Activated CD4-positive, alpha-beta memory T cell treated with anti-CD3 and anti-CD28 coated beads for 36 hours (primary cell): ENCODE results near the gene UCP3. TPM values are rescaled to one million over a fixed set of nuclear protein-coding genes. Genes with fewer than 3 reads are reported as not detected.
"Not testable (repeated sequence)": the region's sequence is repeated elsewhere in the genome, so short reads cannot be mapped to it uniquely, and the experiment has no call there.

Experiments used
- CTCF ChIA-PET: fragments of 350-600 bp; sonication (Branson Sonifier 250); formaldehyde crosslinking; loops from one replicate; lab custom pipeline; 2021; ENCODE audit warnings: antibody characterized with exemption, inconsistent platforms; lab: Charles Lee
- POLR2A ChIA-PET: fragments of 350-600 bp; sonication (Branson Sonifier 250); formaldehyde crosslinking; loops from one replicate; lab custom pipeline; 2021; ENCODE audit warnings: antibody characterized with exemption; lab: Charles Lee
- DNase-seq: peaks from one replicate; pipeline ENCODE4 v3.0.0-alpha.2; 2020
- H3K27ac Mint-ChIP-seq: one replicate; pipeline ENCODE4 v1.8.0; 2021; ENCODE audit warnings: mixed read lengths
- H3K27me3 Mint-ChIP-seq: one replicate; pipeline ENCODE4 v1.8.0; 2021; ENCODE audit warnings: mixed read lengths
- H3K36me3 Mint-ChIP-seq: one replicate; pipeline ENCODE4 v1.8.0; 2021; ENCODE audit warnings: mixed read lengths
- H3K4me1 Mint-ChIP-seq: one replicate; pipeline ENCODE4 v1.8.0; 2021; ENCODE audit warnings: low read depth, mixed read lengths
- H3K4me3 Mint-ChIP-seq: one replicate; pipeline ENCODE4 v1.8.0; 2021; ENCODE audit warnings: mild to moderate bottlenecking, mixed read lengths
- H3K9me3 Mint-ChIP-seq: one replicate; pipeline ENCODE4 v1.8.0; 2021; ENCODE audit warnings: mixed read lengths
- intact Hi-C: fragments of 100-400 bp; cut with micrococcal nuclease; formaldehyde crosslinking; loops from one replicate; pipeline ENCODE4 v1.15.1; 2023
- total RNA-seq, 2 experiments: library from RNA; stranded (reverse); gene quantifications; one replicate each; pipeline ENCODE4 v1.2.3, GENCODE V29; 2021

UCP3 gene
- total RNA-seq, 2 experiments from 2014 or later: 1.4 to 2.0 TPM

GRCh38 chr11:73998846-73999575, 9.9 kb downstream of the UCP3 start:
- Mint-ChIP-seq H3K4me1 (peaks cover 66% of the 10 kb centered on the region), H3K36me3 (peaks cover 14% of the 10 kb centered on the region), H3K9me3 (no peaks in the 10 kb centered on the region), H3K4me3 (no peak overlapping the region), H3K27ac (peak overlapping the region; percentile 79), H3K27me3 (no peaks in the 10 kb centered on the region)
- no peak for DNase-seq
- intact Hi-C loops: no loop called here
- ChIA-PET POLR2A (interaction anchor here (0.7 to 3.2 kb wide), 4 partner anchors 11 to 26 kb away, joined by 5 to 17 read pairs (median 8); partner anchors contain the start of gene UCP2), CTCF (interaction anchor here (1.9 kb wide), 1 partner anchor 18 kb away, joined by 6 read pairs; no protein-coding TSS in a partner anchor)

GRCh38 chr11:73997120-73997770, 11.6 kb downstream of the UCP3 start:
- CTCF ChIA-PET: interaction anchor here (1.1 kb wide), 1 partner anchor 12 kb away, joined by 4 read pairs; the partner anchor contains the start of gene UCP3
- peaks cover 67% of the 10 kb centered on the region for H3K4me1 Mint-ChIP-seq
- POLR2A ChIA-PET: interaction anchor here (0.6 to 5.7 kb wide), 9 partner anchors 8 to 40 kb away, joined by 3 to 98 read pairs (median 6); partner anchors contain the start of gene UCP2

GRCh38 chr11:73996161-73996747, 12.6 kb downstream of the UCP3 start:
- H3K4me1 Mint-ChIP-seq: peaks cover 75% of the 10 kb centered on the region
- intact Hi-C loops: no loop called here
- no peaks in the 10 kb centered on the region for H3K9me3 Mint-ChIP-seq
- H3K36me3 Mint-ChIP-seq: peaks cover under 1% of the 10 kb centered on the region
- peak overlapping the region; percentile 91 for H3K27ac Mint-ChIP-seq
- no peak for DNase-seq
- ChIA-PET CTCF (interaction anchor here (1.9 to 3.4 kb wide), 2 partner anchors 12 to 15 kb away, joined by 7 to 10 read pairs; no protein-coding TSS in a partner anchor), POLR2A (interaction anchor here (1.0 to 5.7 kb wide), 10 partner anchors 9 to 275 kb away, joined by 3 to 98 read pairs (median 10); partner anchors contain the start of genes C2CD3, PPME1, UCP2 and UCP3)
- H3K4me3 Mint-ChIP-seq: peak overlapping the region; percentile 49
- no peaks in the 10 kb centered on the region for H3K27me3 Mint-ChIP-seq

More at GRCh38 chr11:73997120-73997770, 11.6 kb downstream of the UCP3 start:
- intact Hi-C loops: no loop called here
- no peak for DNase-seq
- peaks cover 5% of the 10 kb centered on the region for H3K36me3 Mint-ChIP-seq
- H3K4me3 Mint-ChIP-seq: no peak overlapping the region
- H3K27ac Mint-ChIP-seq: peak overlapping the region; percentile 55
- no peaks in the 10 kb centered on the region for H3K9me3 Mint-ChIP-seq
- no peaks in the 10 kb centered on the region for H3K27me3 Mint-ChIP-seq

GRCh38 chr11:73995731-73996130, 13.2 kb downstream of the UCP3 start:
- no peaks in the 10 kb centered on the region for H3K36me3 Mint-ChIP-seq

GRCh38 chr11:73995247-73995646, 13.6 kb downstream of the UCP3 start:
- ChIA-PET CTCF (interaction anchor here (0.5 to 3.4 kb wide), 9 partner anchors 11 to 31 kb away, joined by 3 to 10 read pairs (median 5); partner anchors contain the start of genes UCP2 and UCP3), POLR2A (interaction anchor here (0.7 to 5.7 kb wide), 13 partner anchors 10 to 276 kb away, joined by 3 to 98 read pairs (median 7); partner anchors contain the start of genes C2CD3, PPME1, UCP2 and UCP3)
- H3K36me3 Mint-ChIP-seq: no peaks in the 10 kb centered on the region
- H3K4me3 Mint-ChIP-seq: peak overlapping the region; percentile 49
- DNase-seq: no peak
- H3K27ac Mint-ChIP-seq: peak overlapping the region; percentile 91
- no peaks in the 10 kb centered on the region for H3K27me3 Mint-ChIP-seq
- H3K4me1 Mint-ChIP-seq: peaks cover 75% of the 10 kb centered on the region
- H3K9me3 Mint-ChIP-seq: no peaks in the 10 kb centered on the region
- intact Hi-C loops: loop anchor here (1.0 kb wide), 4 partner anchors 12 to 31 kb away; no protein-coding TSS in a partner anchor

More at GRCh38 chr11:73995731-73996130, 13.2 kb downstream of the UCP3 start:
- Mint-ChIP-seq H3K4me1 (peaks cover 76% of the 10 kb centered on the region), H3K4me3 (peak overlapping the region; percentile 49), H3K27ac (peak overlapping the region; percentile 91), H3K27me3 (no peaks in the 10 kb centered on the region), H3K9me3 (no peaks in the 10 kb centered on the region)
- ChIA-PET CTCF (interaction anchor here (0.5 to 3.4 kb wide), 7 partner anchors 11 to 31 kb away, joined by 3 to 10 read pairs (median 6); partner anchors contain the start of genes UCP2 and UCP3), POLR2A (interaction anchor here (1.0 to 5.7 kb wide), 11 partner anchors 9 to 276 kb away, joined by 3 to 98 read pairs (median 12); partner anchors contain the start of genes C2CD3, PPME1, UCP2 and UCP3)
- intact Hi-C loops: loop anchor here (1.0 kb wide), 4 partner anchors 12 to 31 kb away; no protein-coding TSS in a partner anchor
- DNase-seq: peak; percentile 54

- Mint-ChIP-seq H3K4me1 (peaks cover 49% of the 10 kb centered on the region), H3K27ac (peak overlapping the region; percentile 56), H3K27me3 (no peaks in the 10 kb centered on the region), H3K36me3 (no peaks in the 10 kb centered on the region), H3K9me3 (no peaks in the 10 kb centered on the region), H3K4me3 (no peak overlapping the region)
- ChIA-PET POLR2A (interaction anchor here (2.7 kb wide), 1 partner anchor 10 kb away, joined by 18 read pairs; the partner anchor contains the start of gene UCP2), CTCF (interaction anchor here (1.2 to 1.6 kb wide), 2 partner anchors 11 to 28 kb away, joined by 4 read pairs; no protein-coding TSS in a partner anchor)
- intact Hi-C loops: no loop called here
- DNase-seq: peak; percentile 13
Measured at GRCh38 chr11:73991471-73992006, 17.3 kb downstream of the UCP3 start.

GRCh38 chr11:73990730-73991129, 18.2 kb downstream of the UCP3 start:
- Mint-ChIP-seq H3K4me1 (peaks cover 43% of the 10 kb centered on the region), H3K27ac (peak overlapping the region; percentile 54), H3K4me3 (no peak overlapping the region), H3K36me3 (no peaks in the 10 kb centered on the region), H3K27me3 (no peaks in the 10 kb centered on the region), H3K9me3 (no peaks in the 10 kb centered on the region)
- intact Hi-C loops: no loop called here
- CTCF ChIA-PET: interaction anchor here (1.2 to 1.6 kb wide), 2 partner anchors 10 to 29 kb away, joined by 4 read pairs; no protein-coding TSS in a partner anchor
- POLR2A ChIA-PET: interaction anchor here (2.7 kb wide), 1 partner anchor 9 kb away, joined by 18 read pairs; the partner anchor contains the start of gene UCP2
- no peak for DNase-seq

- Mint-ChIP-seq H3K4me3 (no peak overlapping the region), H3K4me1 (peaks cover 38% of the 10 kb centered on the region), H3K36me3 (no peaks in the 10 kb centered on the region), H3K27ac (no peak overlapping the region), H3K27me3 (no peaks in the 10 kb centered on the region), H3K9me3 (no peaks in the 10 kb centered on the region)
- intact Hi-C loops: no loop called here
- ChIA-PET POLR2A (no interaction called here), CTCF (no interaction called here)
- DNase-seq: no peak
Measured at GRCh38 chr11:73989156-73989555, 19.7 kb downstream of the UCP3 start.

- intact Hi-C loops: no loop called here
- POLR2A ChIA-PET: no interaction called here
- CTCF ChIA-PET: no interaction called here
Measured at GRCh38 chr11:73988227-73988626, 20.7 kb downstream of the UCP3 start.

GRCh38 chr11:73985661-73986060, 23.2 kb downstream of the UCP3 start:
- H3K27ac Mint-ChIP-seq, intact Hi-C loops, H3K4me3 Mint-ChIP-seq, H3K27me3 Mint-ChIP-seq, DNase-seq, H3K9me3 Mint-ChIP-seq, CTCF ChIA-PET: not testable (repeated sequence)
- H3K4me1 Mint-ChIP-seq: peaks cover 23% of the 10 kb centered on the region
- peaks cover 20% of the 10 kb centered on the region for H3K36me3 Mint-ChIP-seq
- POLR2A ChIA-PET: interaction anchor here (0.6 kb wide), 1 partner anchor 9 kb away, joined by 4 read pairs; no protein-coding TSS in a partner anchor

More at GRCh38 chr11:73988227-73988626, 20.7 kb downstream of the UCP3 start:
- no peak overlapping the region for H3K4me3 Mint-ChIP-seq
- no peaks in the 10 kb centered on the region for H3K9me3 Mint-ChIP-seq
- peaks cover 42% of the 10 kb centered on the region for H3K4me1 Mint-ChIP-seq
- DNase-seq: no peak
- H3K27ac Mint-ChIP-seq: peak overlapping the region; percentile 45
- H3K36me3 Mint-ChIP-seq: no peaks in the 10 kb centered on the region
- no peaks in the 10 kb centered on the region for H3K27me3 Mint-ChIP-seq
